ENCODE measurements around the gene SNORC. TPM values are rescaled to one million over a fixed set of nuclear protein-coding genes. Genes with fewer than 3 reads are reported as not detected.

SNORC gene
- total and polyA plus RNA-seq, 10 donors, result 0.68 to 5.1 (median 1.3) TPM

GRCh38 chr2:232885264-232885961 lies 15.3 kb downstream of the SNORC start:
- Histone ChIP-seq H3K27me3 (replicated peaks in 1 of 7) (peaks cover 0 to 21% (median 0%) of the 10 kb centered on the region in 7 donors), H3K4me1 (no peaks in the 10 kb centered on the region), H3K27ac (no peak overlapping the region), H3K36me3 (no peaks in the 10 kb centered on the region), H3K4me3 (no peak overlapping the region), H3K9me3 (no peaks in the 10 kb centered on the region)
- intact Hi-C loops (cut with DNase I; ENCODE audit: low total_unique reads), result no loop called here
- peak; percentile 58 for DNase-seq
- 86 to 94% (median 88%) methylated on average over 22 to 25 of the region's 25 CpGs for WGBS, 5 donors
- no peak for TF ChIP-seq CTCF (IDR thresholded peaks at IDR 0.05 in 8 of 11, conservative IDR thresholded peaks at IDR 0.05 in 3 of 11)
- no peak for TF ChIP-seq POLR2AphosphoS5 (IDR thresholded peaks at IDR 0.05)
- TF ChIP-seq POLR2A (IDR thresholded peaks at IDR 0.05), result no peak

- Histone ChIP-seq H3K4me1 (peaks cover 0 to 7% (median 2%) of the 10 kb centered on the region in 6 donors), H3K4me3 (no peak overlapping the region), H3K27me3 (replicated peaks in 1 of 7) (peaks cover 0 to 29% (median 0%) of the 10 kb centered on the region in 7 donors), H3K9me3 (no peaks in the 10 kb centered on the region), H3K36me3 (no peaks in the 10 kb centered on the region), H3K27ac (no peak overlapping the region)
- no peak for TF ChIP-seq POLR2A (IDR thresholded peaks at IDR 0.05)
- no peak for TF ChIP-seq POLR2AphosphoS5 (IDR thresholded peaks at IDR 0.05)
- no peak for TF ChIP-seq CTCF (IDR thresholded peaks at IDR 0.05 in 8 of 11, conservative IDR thresholded peaks at IDR 0.05 in 3 of 11)
- no peak for DNase-seq
- WGBS, 5 donors, result 89 to 96% (median 93%) methylated on average over 11 of the region's 11 CpGs
- intact Hi-C loops (cut with DNase I; ENCODE audit: low total_unique reads), result no loop called here
These were observed 16.1 kb downstream of the SNORC start for GRCh38 chr2:232886176-232886575.

GRCh38 chr2:232886632-232887031 lies 16.6 kb downstream of the SNORC start:
- Histone ChIP-seq H3K27ac (no peak overlapping the region), H3K9me3 (no peaks in the 10 kb centered on the region), H3K36me3 (no peaks in the 10 kb centered on the region), H3K27me3 (replicated peaks in 1 of 7) (peaks cover 0 to 33% (median 0%) of the 10 kb centered on the region in 7 donors), H3K4me3 (no peak overlapping the region), H3K4me1 (peaks cover 0 to 12% (median 4%) of the 10 kb centered on the region in 6 donors)
- intact Hi-C loops (cut with DNase I; ENCODE audit: low total_unique reads), result no loop called here
- DNase-seq, result no peak
- TF ChIP-seq CTCF (IDR thresholded peaks at IDR 0.05 in 8 of 11, conservative IDR thresholded peaks at IDR 0.05 in 3 of 11) (no peak), POLR2AphosphoS5 (IDR thresholded peaks at IDR 0.05) (no peak), POLR2A (IDR thresholded peaks at IDR 0.05) (no peak)
- 70 to 89% (median 85%) methylated on average over 6 to 7 of the region's 7 CpGs for WGBS, 5 donors

- intact Hi-C loops (cut with DNase I; ENCODE audit: low total_unique reads), result no loop called here
These were observed 17.2 kb downstream of the SNORC start for GRCh38 chr2:232887171-232887850.

More at GRCh38 chr2:232887171-232887850, 17.2 kb downstream of the SNORC start:
- no peak for TF ChIP-seq POLR2AphosphoS5 (IDR thresholded peaks at IDR 0.05)
- no peak for TF ChIP-seq POLR2A (IDR thresholded peaks at IDR 0.05)
- TF ChIP-seq CTCF (IDR thresholded peaks at IDR 0.05 in 8 of 11, conservative IDR thresholded peaks at IDR 0.05 in 3 of 11), result no peak
- Histone ChIP-seq H3K27me3 (replicated peaks in 1 of 7) (peaks cover 0 to 40% (median 0%) of the 10 kb centered on the region in 7 donors), H3K27ac (no peak overlapping the region), H3K4me1 (peaks cover 0 to 12% (median 4%) of the 10 kb centered on the region in 6 donors), H3K36me3 (no peaks in the 10 kb centered on the region), H3K9me3 (no peaks in the 10 kb centered on the region), H3K4me3 (no peak overlapping the region)
- peak; percentile 45 for DNase-seq
- WGBS, 5 donors, result 77 to 87% (median 80%) methylated on average over 14 to 15 of the region's 15 CpGs
